ENCODE measurements around the gene CDC42BPA.

GRCh38 chr1:227280836-227281235 lies 37.5 kb downstream of the CDC42BPA start:
- no peak for TF ChIP-seq EP300 (IDR thresholded peaks at IDR 0.05; ENCODE audit: borderline replicate concordance in 1 of 2, low read depth in 2 of 2, low read length in 2 of 2)
- TF ChIP-seq TCF12 (IDR thresholded peaks at IDR 0.05; ENCODE audit: low read depth, low read length), result no peak
- no peak for TF ChIP-seq CTCF (IDR thresholded peaks at IDR 0.05; ENCODE audit: control extremely low read depth in 1 of 3, insufficient read depth in 1 of 3, low read depth in 1 of 3, low read length in 3 of 3)
- TF ChIP-seq RNF2 (IDR thresholded peaks at IDR 0.05; ENCODE audit: borderline replicate concordance, low read depth, low read length, missing control alignments, poor library complexity, severe bottlenecking), result no peak
- no peak for TF ChIP-seq MAFK (IDR thresholded peaks at IDR 0.05; ENCODE audit: low read depth, low read length)
- no peak for TF ChIP-seq BACH1 (IDR thresholded peaks at IDR 0.05; ENCODE audit: low read length)
- TF ChIP-seq KDM5A (IDR thresholded peaks at IDR 0.05; ENCODE audit: low read length), result no peak
- TF ChIP-seq TBP (IDR thresholded peaks at IDR 0.05; ENCODE audit: low read depth, low read length), result no peak
- TF ChIP-seq POLR2A (IDR thresholded peaks at IDR 0.05; ENCODE audit: control extremely low read depth in 1 of 2, low read depth in 2 of 2, low read length in 2 of 2), result no peak
- no peak for TF ChIP-seq POU5F1 (IDR thresholded peaks at IDR 0.05; ENCODE audit: low read depth, low read length)
- TF ChIP-seq JUN (IDR thresholded peaks at IDR 0.05; ENCODE audit: low read depth, low read length), result no peak
- TF ChIP-seq HDAC2 (IDR thresholded peaks at IDR 0.05; ENCODE audit: borderline replicate concordance in 1 of 2, low read depth in 2 of 2, low read length in 2 of 2), result no peak
- TF ChIP-seq CHD1 (IDR thresholded peaks at IDR 0.05; ENCODE audit: low read depth, low read length), result no peak
- no peak for TF ChIP-seq RAD21 (IDR thresholded peaks at IDR 0.05 in 1 of 2, conservative IDR thresholded peaks at IDR 0.05 in 1 of 2; ENCODE audit: low read depth in 2 of 2, low read length in 2 of 2)

Measured in H1 (cell line).